GM23248 (cell line): ENCODE results near the gene LIN7A. TPM values are rescaled to one million over a fixed set of nuclear protein-coding genes. Genes with fewer than 3 reads are reported as not detected.

Experiments
- DNase-seq: peaks from one replicate; pipeline ENCODE4 v3.0.0-alpha.2; 2015
- H2AFZ ChIP-seq: fragments of 200-600 bp; sonication (generic); 2 replicates; pipeline ENCODE4 v1.6.1; 2016; ENCODE audit warnings: antibody characterized with exemption
- H3F3A ChIP-seq: fragments of 200-600 bp; sonication (generic); 2 replicates; pipeline ENCODE4 v1.6.1; 2016; ENCODE audit warnings: mild to moderate bottlenecking, antibody characterized with exemption, mixed run types; ENCODE audit not compliant: insufficient read depth
- H3K27ac ChIP-seq: fragments of 200-600 bp; sonication (generic); 2 replicates; pipeline ENCODE4 v1.5.1; 2016; ENCODE audit warnings: mild to moderate bottlenecking
- H3K27me3 ChIP-seq: fragments of 200-600 bp; sonication (generic); replicated peaks from 2 replicates; pipeline ENCODE4 v1.6.1; 2016; ENCODE audit warnings: mild to moderate bottlenecking; ENCODE audit not compliant: insufficient read depth
- H3K36me3 ChIP-seq: fragments of 200-600 bp; sonication (generic); 2 replicates; pipeline ENCODE4 v1.6.1; 2016; ENCODE audit warnings: low read depth, mild to moderate bottlenecking
- H3K4me1 ChIP-seq: fragments of 200-600 bp; sonication (generic); 2 replicates; pipeline ENCODE4 v1.6.1; 2016; ENCODE audit warnings: mild to moderate bottlenecking; ENCODE audit not compliant: insufficient read depth
- H3K4me2 ChIP-seq: fragments of 200-600 bp; sonication (generic); one replicate; pipeline ENCODE4 v1.6.1; 2016; ENCODE audit warnings: mild to moderate bottlenecking; ENCODE audit not compliant: unreplicated experiment
- H3K4me3 ChIP-seq: fragments of 200-600 bp; sonication (generic); 2 replicates; pipeline ENCODE4 v1.5.1; 2016; ENCODE audit warnings: mild to moderate bottlenecking
- H3K79me2 ChIP-seq: fragments of 200-600 bp; sonication (generic); 2 replicates; pipeline ENCODE4 v1.6.1; 2016; ENCODE audit warnings: mild to moderate bottlenecking; ENCODE audit not compliant: insufficient read depth
- H3K9ac ChIP-seq: fragments of 200-600 bp; sonication (generic); 2 replicates; pipeline ENCODE4 v1.6.1; 2016; ENCODE audit warnings: mild to moderate bottlenecking
- H3K9me2 ChIP-seq: fragments of 200-600 bp; sonication (generic); 2 replicates; pipeline ENCODE4 v1.6.1; 2016; ENCODE audit warnings: mixed run types, mild to moderate bottlenecking, moderate library complexity; ENCODE audit not compliant: insufficient read depth
- H3K9me3 ChIP-seq: fragments of 200-600 bp; sonication (generic); one replicate; pipeline ENCODE4 v1.6.1; 2017; ENCODE audit warnings: low read depth
- H4K20me1 ChIP-seq: fragments of 200-600 bp; sonication (generic); 2 replicates; pipeline ENCODE4 v1.6.0; 2016; ENCODE audit not compliant: insufficient read depth
- EZH2 ChIP-seq: fragments of 200-600 bp; sonication (generic); IDR thresholded peaks from 2 replicates; pipeline ENCODE4 v1.6.1; 2018; ENCODE audit warnings: antibody characterized with exemption, mild to moderate bottlenecking; ENCODE audit not compliant: insufficient read depth, poor library complexity, severe bottlenecking
- EZH2phosphoT487 ChIP-seq: fragments of 200-600 bp; sonication (generic); IDR thresholded peaks from 2 replicates; pipeline ENCODE4 v1.6.1; 2018; ENCODE audit warnings: antibody characterized with exemption, moderate library complexity, mild to moderate bottlenecking, low read depth; ENCODE audit not compliant: insufficient read depth
- WGBS, 2 experiments: methylation state at CpG; one replicate each; pipeline ENCODE4 v1.1.6; 2015 to 2017; ENCODE audit warnings: low lambda C conversion rate in 2 of 2, low coverage in 1 of 2; ENCODE audit errors: missing lambda C conversion rate in 2 of 2; 5-methylcytosine and 5-hydroxymethylcytosine counted together
- in situ Hi-C: fragments of 300-500 bp; cut with MboI; formaldehyde crosslinking; loops from 2 replicates; pipeline ENCODE4 v1.15.0; 2020
- microRNA counts: library from miRNA; unstranded; fragments of <30 nt; microRNA quantifications from one replicate; lab custom pipeline; 2016
- microRNA-seq: library from miRNA; unstranded; fragments of <30 nt; microRNA quantifications from one replicate; pipeline ENCODE4, GENCODE V29; 2016; ENCODE audit warnings: borderline number of aligned reads
- polyA plus RNA-seq: library from polyadenylated mRNA; unstranded; fragments of >200 nt; fragmentation: Nextera tagmentation; extraction: Ambion mirVana; gene quantifications from 2 replicates; pipeline ENCODE4 v1.2.1, GENCODE V29; 2016
- small RNA-seq: library from RNA; depleted of rRNA; stranded (forward); fragments of <200 nt; gene quantifications from one replicate; pipeline ENCODE3, GENCODE V24; 2014; ENCODE audit warnings: low read depth, low replicate concordance
- total RNA-seq: library from RNA; depleted of rRNA; stranded (reverse); fragments of >200 nt; shearing (Covaris generic); gene quantifications from 2 replicates; pipeline ENCODE4 v1.2.3, GENCODE V29; 2014; rRNA removed

LIN7A gene
- total and polyA plus RNA-seq, 2 experiments from 2014 or later, result 1.5 to 1.6 TPM

DNA sequence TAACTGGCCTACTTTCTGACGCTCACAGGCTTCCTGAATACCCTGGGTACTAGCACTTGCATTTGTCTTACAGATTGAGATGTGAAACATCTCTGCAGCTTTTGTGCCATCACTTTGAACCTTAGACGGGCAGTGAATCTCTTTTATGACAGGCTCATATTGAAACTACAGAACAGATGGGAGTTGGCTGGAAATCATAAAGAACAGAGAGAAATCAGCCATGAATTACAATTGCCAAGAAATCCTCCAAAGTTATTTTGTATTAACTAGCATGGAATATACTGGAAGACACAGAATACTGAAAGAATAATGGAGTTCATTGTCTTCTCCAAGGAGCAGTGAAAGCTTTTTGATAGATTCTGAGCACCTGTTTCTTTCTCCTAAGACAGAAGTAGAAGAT, 188.3 kb downstream of the LIN7A start:
- Histone ChIP-seq H3K79me2 (no peaks in the 10 kb centered on the region), H3K36me3 (no peaks in the 10 kb centered on the region), H3K9ac (no peak overlapping the region), H3K9me3 (no peaks in the 10 kb centered on the region), H3K4me1 (peaks cover 6% of the 10 kb centered on the region; the same call in 1 of the 2 replicates), H3F3A (no peaks in the 10 kb centered on the region), H3K4me2 (no peak overlapping the region), H3K27ac (no peak overlapping the region), H2AFZ (no peak overlapping the region), H3K27me3 (no peaks in the 10 kb centered on the region), H3K4me3 (no peak overlapping the region), H3K9me2 (no peaks in the 10 kb centered on the region), H4K20me1 (no peaks in the 10 kb centered on the region)
- in situ Hi-C loops, result no loop called here
- DNase-seq, result no peak
- no peak for TF ChIP-seq EZH2
- WGBS, 2 experiments, result 29 to 36% methylated on average over 2 of the region's 2 CpGs

DNA sequence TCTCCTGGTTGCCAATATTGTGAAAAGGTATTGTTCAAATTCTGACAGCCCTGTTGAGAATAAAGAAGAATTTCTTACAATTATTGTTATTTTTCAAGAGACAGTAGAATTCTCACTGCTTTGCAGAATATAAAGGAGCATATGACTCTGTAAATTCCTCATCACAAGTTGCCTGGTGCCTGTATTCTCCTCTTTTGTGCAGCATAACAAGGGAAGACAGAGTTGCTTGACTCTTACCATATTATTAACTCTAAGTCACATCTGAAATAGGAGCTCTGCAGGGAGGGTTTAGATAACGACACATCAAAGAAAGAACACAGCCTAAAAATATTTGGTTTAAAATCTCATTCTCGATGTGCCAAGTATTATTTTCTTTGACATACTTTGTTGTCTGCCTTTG, 189.9 kb downstream of the LIN7A start:
- no peak for TF ChIP-seq EZH2phosphoT487
- TF ChIP-seq EZH2, result no peak
- Histone ChIP-seq H3K27ac (no peak overlapping the region), H3K4me1 (peaks cover 6% of the 10 kb centered on the region; the same call in 1 of the 2 replicates), H2AFZ (no peak overlapping the region), H3K9me3 (no peaks in the 10 kb centered on the region), H3K27me3 (no peaks in the 10 kb centered on the region), H3K4me2 (no peak overlapping the region), H3K79me2 (no peaks in the 10 kb centered on the region), H3K9ac (no peak overlapping the region), H3K4me3 (no peak overlapping the region), H3K9me2 (no peaks in the 10 kb centered on the region), H4K20me1 (no peaks in the 10 kb centered on the region), H3F3A (no peaks in the 10 kb centered on the region), H3K36me3 (no peaks in the 10 kb centered on the region)
- in situ Hi-C loops, result no loop called here
- 42 to 48% methylated on average over 2 of the region's 2 CpGs for WGBS, 2 experiments
- DNase-seq, result no peak

DNA sequence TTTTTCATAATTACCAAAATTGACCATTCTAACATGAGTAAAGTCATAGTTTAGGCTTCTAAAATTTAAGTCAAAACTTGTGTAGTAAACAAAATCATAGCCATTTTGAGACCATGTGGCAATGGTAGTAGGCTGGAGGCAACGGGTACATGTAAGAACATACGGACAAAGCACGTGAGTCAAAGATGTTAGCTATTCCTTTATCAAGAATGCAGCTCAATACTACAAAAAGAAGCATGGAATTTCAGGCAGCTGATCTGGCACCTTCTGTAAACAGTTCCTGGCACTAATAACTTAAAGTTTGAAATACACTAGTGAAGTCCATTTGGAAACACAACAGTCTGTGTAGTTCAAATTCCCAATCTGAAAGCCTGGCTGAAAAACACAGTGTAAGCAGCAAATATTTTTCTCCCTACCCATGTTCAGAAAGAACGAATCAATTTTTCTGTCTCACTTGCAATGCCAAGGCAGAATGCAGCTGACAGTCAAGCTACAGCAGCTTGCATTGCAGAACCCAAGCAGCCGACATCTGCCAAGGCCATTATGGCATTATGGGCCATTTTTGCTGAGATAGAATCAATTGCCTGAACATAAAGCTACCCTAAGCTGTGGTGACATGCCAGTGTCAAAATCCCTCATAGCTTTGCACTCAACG, 191.8 kb downstream of the LIN7A start:
- Histone ChIP-seq H3K27me3 (no peaks in the 10 kb centered on the region), H3K9me2 (no peaks in the 10 kb centered on the region), H3K79me2 (no peaks in the 10 kb centered on the region), H4K20me1 (no peaks in the 10 kb centered on the region), H3K9ac (no peak overlapping the region), H3K4me3 (no peak overlapping the region), H3K36me3 (no peaks in the 10 kb centered on the region), H3K4me1 (peaks cover 6% of the 10 kb centered on the region; the same call in 1 of the 2 replicates), H3K9me3 (no peaks in the 10 kb centered on the region), H3K27ac (no peak overlapping the region), H3F3A (no peaks in the 10 kb centered on the region), H3K4me2 (no peak overlapping the region), H2AFZ (peak overlapping the region; percentile 28; the same call in 1 of the 2 replicates)
- WGBS, 2 experiments, result 22 to 24% methylated on average over 6 of the region's 6 CpGs
- in situ Hi-C loops, result no loop called here
- DNase-seq, result peak; percentile 4
- TF ChIP-seq EZH2phosphoT487 (no peak), EZH2 (no peak)

MicroRNAs encoded within 50 kb of the gene (microRNA counts, 767-probe panel; counts per million panel counts)
- microRNA hsa-miR-617 (lab: Ali Mortazavi, UCI), result 447 counts per million, percentile 86 among the panel's probes with 10 or more counts
- 447 counts per million, percentile 86 among the panel's probes with 10 or more counts for microRNA hsa-miR-618 (lab: Ali Mortazavi, UCI)

Small RNAs within 50 kb of the gene (microRNA-seq; reads per million reads assigned to microRNA genes)
- not detected for gene MIR617
- not detected for gene MIR618

Small RNAs within 50 kb of the gene (small RNA-seq; reads per million reads assigned to genes)
- gene MIR617 (not detected), gene MIR618 (not detected)

Other genes with a start within 250 kb of the LIN7A start
- gene MYF6, start 230.3 kb downstream of the LIN7A start, total RNA-seq, result not detected in 2 replicates
- not detected in 2 replicates for gene MYF6, start 230.3 kb downstream of the LIN7A start, polyA plus RNA-seq
- not detected in 2 replicates for gene MYF5, start 221.0 kb downstream of the LIN7A start, total RNA-seq
- gene MYF5, start 221.0 kb downstream of the LIN7A start, polyA plus RNA-seq, result not detected in 2 replicates
- gene ACSS3, start 140.1 kb upstream of the LIN7A start, total RNA-seq, result 1.9 and 3.2 TPM in 2 replicates
- gene ACSS3, start 140.1 kb upstream of the LIN7A start, polyA plus RNA-seq, result 1.4 and 1.5 TPM in 2 replicates